GM20431 (cell line): ENCODE measurements around the gene RTN1.

ENCODE experiments used
- in situ Hi-C: fragments of 300-500 bp; cut with MseI, MboI; formaldehyde crosslinking; loops from one replicate; pipeline ENCODE4 v1.15.0; 2020; ENCODE audit warnings: low sequenced_read_pairs; ENCODE audit not compliant: unreplicated experiment

RTN1 gene

DNA sequence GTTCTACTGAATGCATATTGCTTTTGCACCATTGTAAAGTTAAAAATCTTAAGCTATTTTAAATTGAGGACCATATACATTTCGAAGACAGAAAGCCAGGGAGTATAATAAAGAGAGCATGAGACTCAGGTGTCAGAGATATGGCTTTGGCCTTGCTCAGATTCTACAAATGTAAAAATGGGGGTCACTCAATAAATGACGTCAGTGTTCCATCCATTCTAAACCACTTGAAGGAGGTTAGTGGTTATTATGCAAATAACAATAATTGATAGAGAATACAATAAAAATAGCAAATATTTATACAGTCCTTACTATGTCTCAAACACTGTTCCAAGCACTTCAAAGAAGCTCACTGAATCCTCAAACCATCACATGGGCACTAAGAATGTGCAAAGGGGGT is 20.1 kb downstream of the RTN1 start:
- in situ Hi-C loops: no loop called here

DNA sequence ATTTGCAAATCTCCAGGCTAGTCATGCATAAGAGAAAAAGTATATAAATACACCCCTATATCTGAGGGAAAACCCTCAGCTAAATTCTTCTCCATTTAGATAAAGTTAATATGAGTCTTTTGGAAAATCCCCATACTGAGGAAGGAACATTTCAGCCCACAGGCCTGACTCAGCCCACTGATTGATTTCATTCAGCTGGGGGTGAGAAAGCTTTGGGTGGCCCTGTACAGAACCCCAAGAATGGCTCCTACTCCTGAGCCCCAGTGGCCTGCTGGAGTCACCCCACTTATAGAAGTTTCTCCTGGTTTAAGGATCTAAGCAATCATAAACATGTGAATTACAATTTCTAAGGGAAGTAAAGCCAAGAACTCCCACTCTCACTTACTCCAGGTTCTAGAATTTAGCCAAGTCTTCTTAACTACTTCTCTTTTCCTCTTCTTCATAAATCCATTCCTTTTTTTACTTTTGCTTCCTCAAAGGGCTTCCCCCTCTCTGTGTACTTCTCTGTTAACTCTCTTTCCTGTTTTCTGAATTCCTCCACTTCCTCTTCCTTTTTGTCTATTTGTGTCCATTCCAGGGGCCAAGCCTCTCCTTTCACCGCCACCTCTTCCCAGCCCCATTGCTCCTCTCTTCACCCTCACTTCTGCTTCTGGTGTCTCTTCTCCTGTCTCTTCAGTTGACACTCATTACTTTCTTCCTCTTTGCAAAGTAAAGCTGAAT is 21.0 kb downstream of the RTN1 start:
- in situ Hi-C loops: no loop called here

DNA sequence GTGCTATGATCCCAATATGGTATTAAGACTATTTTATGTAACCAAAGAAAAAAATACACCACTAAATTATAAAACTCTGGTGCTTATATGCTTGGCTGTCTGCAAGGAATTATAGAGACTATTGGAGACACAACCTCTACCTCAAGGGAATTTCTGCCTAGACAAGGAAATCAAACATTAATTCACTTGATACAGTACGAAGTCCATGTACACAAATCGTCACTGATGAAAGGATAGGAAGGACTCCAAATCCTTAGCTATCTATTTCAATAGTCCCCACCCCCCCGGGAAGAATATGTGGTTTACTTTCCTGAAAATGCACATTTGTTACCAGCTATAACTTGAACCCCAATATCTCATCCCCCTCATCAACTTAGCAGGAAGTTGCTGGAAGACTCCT is 21.9 kb downstream of the RTN1 start:
- in situ Hi-C loops: no loop called here

DNA sequence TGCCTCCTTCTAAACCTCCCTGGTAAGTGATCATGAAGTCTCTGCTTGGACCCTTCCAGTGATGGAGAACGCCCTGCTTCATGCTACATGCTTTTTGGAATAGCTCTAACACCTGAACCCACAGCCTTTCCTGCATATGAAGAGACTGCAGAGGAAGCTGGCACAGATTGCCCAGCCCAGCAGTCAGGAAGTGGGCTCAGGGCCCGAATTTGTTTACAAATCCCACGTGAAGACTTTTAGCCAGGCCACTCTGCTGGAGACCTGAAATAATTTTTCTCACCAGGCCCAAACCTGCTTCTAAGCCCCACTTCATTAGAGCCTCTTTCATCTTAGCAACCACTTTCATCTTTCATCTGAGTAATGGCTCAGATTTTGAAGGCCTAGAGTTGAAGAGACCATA is 22.9 kb downstream of the RTN1 start:
- in situ Hi-C loops: no loop called here

DNA sequence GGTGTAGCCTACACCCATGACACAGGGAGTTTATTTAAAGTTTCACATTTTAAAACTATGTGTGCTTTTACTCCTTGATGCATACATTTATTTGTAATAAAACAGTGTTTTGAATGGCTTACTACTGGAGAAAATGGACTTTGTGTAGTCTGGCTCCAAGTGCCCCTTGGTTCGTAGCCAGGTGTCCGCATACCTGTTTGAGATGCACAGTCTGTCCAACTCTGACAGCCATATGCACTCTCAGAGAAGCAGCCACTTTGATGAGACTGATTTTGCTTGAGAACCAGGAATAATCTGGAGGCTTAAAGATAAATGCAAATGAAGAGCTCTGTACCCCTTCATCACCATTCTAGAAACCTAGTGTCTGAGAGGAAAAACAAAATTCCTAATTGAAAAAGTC is 24.0 kb downstream of the RTN1 start:
- in situ Hi-C loops: no loop called here

DNA sequence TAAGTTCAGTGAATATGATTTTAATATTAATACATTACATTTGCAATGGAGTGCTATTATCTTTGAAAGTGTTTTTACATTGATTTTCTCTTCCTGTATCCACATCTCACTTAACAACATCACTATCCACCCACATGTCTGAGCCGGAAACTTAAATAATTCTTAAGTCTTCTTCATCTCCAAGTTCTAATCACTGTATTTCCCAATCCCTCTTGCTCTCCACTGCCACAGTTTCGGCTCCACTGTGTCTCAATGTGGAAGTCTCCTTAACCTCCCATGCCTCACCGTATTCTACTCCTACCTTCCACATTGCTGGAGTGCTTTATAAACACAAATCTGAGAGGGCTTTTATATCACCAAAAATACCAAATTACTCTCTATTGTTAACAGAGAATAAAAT is 25.3 kb downstream of the RTN1 start:
- in situ Hi-C loops: no loop called here

DNA sequence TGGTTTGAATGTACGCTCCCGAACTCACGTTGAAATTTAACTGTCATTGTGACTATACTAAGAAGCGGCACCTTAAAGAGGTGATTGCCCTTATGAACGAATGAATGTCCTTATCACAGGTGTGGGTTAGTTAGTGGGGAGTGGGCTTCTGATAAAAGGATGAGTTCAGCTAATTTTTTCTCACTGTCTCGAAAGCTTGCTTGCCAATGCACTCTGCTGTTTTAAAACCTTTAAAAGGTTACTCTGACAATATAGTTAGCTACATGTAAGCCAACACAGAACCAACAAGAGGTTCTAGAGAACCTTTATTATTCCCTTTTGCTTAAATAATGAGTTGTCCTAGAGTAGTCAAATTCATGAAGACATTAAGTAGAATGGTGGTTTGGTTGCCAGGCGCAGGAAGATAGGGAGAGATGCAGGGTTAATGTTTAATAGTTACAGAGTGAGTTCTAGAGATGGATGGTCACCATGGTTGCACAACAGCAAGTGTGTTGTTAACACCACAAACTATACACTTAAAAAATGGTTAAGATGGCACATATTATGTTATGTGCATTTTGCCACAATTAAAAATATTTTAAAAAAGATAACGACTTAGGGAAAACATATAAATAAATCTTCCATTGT is 26.3 kb downstream of the RTN1 start:
- in situ Hi-C loops: no loop called here

DNA sequence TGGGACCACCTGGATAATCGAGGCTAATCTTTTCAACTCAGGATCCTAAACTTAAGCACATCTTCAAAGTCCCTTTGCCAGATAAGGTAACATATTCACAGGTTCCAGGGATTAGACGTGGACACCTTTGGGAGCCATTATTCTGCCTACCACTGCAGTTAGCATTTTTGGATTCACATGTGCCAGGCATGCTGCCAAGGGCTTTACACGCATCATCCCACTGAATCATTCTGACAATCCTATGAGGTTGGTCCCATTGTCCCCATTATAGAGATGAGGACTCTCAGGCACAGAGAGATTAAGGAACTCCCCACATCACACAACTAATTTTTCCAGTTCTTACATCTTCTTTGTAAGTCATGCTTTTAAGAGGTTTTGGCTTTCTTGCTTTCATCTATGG is 34.5 kb downstream of the RTN1 start:
- in situ Hi-C loops: no loop called here

DNA sequence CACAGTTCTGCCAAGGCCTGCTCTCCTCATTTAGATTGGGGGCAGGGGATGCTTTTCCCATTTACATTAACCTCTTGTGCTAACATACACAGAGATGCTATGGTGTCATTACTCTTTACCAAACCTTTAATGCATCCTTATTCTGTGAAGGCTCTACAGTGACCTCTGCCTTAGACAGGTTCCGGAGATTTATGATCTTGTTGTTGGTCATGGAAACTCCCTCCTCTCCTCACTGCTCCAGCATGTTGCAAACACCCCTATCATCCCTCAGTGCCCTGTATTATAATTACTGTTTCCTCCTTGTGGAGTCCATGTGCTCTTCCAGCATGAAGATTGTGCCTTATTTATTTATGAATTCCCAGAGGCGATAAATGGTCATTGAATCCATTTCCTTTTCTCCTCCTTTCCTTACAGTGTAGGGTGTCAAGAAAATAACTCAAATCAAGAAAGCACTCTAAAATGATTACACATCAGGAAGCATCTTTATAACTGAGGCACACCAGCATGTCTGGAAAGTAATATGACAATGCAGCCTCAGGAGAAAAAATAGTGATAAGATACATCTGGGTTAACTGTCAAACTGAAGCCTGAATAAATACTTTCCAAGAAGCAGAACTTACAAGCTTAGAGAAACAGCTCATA is 37.8 kb downstream of the RTN1 start:
- in situ Hi-C loops: no loop called here

DNA sequence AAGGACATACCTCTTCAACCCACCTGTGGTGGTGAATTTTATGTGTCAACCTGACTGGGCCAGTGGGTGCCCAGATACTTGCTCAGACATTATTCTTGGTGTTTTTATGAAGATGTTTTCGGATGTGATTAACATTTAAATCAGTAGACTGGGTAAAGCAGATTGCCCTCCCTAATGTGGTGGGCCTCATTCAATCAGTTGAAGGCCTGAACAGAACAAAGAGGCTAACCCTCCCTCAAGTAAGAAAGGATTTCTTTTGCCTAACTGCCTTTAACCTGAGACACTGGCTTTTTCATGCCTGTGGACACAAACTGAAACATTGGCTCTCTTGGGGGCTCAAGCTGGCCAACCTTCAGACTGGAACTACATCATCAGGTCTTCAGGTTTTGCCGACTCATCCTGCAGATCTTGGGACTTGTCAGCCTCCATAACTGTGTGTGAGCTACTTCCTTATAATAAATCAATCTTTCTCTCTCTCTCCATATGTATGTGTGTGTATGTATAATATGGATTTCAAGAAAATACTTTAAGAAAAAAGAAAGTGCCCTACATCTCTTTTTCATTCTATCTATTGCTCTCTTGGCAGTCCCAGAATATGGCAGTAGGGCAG is 39.4 kb downstream of the RTN1 start:
- in situ Hi-C loops: no loop called here

DNA sequence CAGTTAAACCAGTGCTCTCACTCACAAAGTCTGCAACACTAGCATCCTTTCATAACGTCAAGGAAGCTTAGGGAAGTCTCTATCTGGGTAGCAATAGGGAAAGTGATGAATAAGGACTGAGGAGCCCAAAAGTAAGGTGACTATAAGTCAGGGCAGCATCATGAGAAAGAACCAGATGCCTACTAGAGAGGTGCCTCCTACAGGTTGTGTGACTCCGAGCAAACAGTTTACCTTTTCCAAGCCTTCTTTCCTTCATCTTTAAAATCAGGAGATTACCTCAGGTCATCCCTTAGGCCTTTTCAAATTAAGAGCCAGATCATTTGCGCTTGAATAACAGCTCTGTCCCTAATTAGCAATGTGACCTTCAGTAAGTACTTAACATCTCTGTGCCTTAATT is 40.2 kb downstream of the RTN1 start:
- in situ Hi-C loops: no loop called here

DNA sequence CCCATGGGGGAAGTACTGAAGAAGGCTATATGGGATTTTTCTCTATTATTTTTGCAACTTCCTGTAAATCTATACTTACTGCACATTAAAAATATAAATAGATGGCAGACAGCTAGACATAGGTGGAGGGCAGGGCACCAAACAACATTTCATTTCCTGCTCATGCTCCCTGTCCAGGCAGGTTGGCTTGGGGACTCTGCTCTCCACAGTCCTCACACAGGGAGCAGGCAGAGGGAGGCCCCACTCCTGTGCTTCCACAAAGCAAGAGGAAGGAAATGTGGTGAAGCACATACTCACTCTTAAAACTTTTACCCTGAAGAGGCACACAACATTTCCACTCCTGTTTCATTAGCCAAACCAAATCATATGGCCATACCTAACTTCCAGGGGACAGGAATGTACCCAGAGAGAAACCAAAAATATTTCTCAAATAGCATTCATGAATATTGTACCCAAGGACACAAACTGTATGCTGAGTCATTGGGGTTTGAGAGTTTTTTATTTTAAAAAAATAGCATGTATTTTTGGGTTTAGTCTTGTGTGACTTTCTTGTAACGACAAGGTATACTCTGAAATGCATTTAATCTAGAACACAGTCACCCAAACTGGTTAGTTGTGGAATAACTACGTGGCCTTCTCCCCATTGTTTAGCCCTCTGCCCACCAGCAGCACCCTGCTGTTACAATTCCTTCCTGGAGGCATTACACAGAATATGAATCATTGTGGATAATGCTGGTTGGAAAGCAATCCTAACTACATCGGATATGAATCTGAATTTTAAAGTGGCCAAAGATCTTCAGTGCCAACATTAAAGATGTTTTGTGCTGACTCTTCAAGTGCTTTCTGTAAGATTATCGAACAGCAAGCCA is 40.9 kb downstream of the RTN1 start:
- in situ Hi-C loops: no loop called here

DNA sequence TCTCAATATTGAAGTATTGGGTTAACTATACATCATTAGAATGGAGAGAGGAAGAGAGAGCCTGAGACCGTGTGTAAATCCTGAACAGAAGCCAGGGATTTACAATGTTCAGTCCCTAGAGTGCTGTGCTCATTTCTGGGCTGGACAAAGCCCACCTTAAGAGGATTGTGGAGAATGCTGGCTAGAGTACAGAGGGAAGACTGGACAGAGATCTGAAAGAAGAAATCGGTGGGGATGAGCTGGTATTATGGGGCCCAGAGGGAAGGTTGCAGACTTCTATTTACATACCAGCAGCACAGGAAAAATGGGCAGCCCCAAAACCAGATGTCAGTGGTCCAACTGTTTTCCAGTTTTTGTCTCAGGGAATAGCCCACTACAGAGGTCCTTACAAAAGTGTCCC is 42.3 kb downstream of the RTN1 start:
- in situ Hi-C loops: no loop called here

DNA sequence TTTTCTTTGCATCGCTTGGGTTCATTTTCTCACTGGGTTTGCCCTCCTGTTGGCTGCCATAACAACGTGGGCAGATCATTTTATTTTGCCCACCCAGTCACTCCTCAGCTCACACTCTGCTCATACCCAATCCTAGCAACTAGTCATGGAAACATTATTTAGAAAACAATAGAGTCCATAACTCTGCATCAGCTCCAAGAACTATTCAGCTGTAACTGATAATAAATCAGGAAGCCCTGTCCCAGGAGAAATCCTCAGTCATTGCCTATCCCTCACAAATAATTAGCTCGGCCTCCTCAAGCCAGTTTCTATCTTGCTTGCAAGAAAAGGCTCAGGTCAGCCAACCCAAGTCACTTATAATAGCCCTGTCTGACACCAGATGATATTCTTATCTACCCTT is 43.2 kb downstream of the RTN1 start:
- in situ Hi-C loops: no loop called here

DNA sequence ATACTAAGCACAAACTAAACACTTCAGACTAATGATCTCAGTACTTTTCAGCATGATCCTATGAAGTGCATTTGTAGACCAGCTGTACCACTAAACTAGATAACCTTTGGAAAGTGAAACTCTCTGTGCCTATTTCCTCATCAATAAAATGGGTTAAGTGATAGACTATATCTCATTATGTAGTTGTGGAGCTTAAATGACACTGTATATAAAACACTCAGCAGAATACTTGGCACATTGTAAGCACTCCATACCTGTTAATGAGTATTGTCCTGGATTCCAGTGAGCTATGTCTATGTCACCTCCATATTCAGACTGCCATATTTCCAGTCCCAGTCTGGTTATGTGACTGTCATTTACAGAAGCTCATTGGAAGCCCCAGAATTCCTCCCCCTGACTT is 44.4 kb downstream of the RTN1 start:
- in situ Hi-C loops: no loop called here

DNA sequence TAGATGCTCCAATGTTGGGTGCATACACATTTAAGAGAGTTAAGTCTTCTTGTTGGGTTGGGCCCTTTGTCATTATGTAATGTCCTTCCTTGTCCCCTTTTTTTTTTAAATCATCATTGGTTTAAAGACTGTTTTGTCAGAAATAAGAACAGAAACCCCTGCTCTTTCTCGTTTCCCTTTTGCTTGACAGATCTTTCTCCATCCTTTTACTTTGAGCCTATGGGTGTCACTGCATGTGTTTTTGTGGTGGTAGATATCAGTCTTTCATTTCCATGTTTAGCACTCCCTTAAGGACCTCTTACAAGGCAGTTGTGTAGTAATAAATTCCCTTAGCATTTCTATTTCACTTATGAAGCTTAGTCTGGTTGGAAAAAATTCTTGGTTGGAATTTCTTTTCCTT is 47.4 kb downstream of the RTN1 start:
- in situ Hi-C loops: no loop called here

DNA sequence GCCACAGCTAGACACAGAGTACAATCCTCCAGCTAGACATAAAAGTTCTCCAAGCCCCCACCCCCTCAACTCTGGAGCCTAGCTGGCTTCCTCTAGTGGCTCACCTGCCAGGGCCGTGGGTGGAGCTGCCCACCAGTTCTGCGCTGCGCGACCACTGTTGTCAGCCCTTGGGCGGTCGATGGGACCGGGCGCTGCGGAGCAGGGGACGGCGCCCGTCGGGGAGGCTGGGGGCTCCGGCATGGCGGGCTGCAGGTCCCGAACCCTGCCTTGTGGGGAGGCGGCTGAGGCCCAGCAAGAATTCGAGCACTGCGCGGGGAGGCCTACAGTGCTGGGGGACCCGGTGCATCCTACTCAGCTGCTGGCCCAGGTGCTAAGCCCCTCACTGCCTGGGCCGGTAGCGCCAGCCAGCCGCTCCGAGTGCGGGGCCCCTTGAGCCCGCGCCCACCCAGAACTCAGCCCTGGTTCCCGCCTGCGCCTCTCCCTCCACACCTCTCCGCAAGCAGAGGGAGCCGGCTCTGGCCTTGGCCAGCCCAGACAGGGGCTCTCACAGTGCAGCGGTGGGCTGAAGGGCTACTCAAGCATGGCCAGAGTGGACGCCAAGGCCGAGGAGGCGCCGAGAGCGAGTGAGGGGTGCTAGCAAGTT is 51.0 kb downstream of the RTN1 start:
- in situ Hi-C loops: no loop called here

DNA sequence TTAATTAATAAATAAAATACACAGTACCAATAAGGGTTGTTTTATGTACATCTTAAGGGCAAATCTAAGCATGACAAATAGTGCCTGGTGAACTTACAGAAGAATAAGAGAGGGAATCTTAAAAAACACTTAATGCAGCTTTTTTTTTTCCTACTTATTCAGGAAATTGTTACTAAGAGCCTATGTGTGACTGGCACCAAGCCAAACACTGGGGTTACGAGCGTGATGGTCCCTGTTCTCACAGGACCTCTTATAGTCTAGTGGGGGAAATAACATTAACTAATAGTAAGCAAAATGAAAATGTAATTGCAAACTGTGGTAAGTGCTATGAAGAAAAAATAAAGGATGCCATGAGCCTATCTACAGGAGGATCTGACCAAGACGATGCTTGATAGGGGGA is 53.6 kb downstream of the RTN1 start:
- in situ Hi-C loops: no loop called here

DNA sequence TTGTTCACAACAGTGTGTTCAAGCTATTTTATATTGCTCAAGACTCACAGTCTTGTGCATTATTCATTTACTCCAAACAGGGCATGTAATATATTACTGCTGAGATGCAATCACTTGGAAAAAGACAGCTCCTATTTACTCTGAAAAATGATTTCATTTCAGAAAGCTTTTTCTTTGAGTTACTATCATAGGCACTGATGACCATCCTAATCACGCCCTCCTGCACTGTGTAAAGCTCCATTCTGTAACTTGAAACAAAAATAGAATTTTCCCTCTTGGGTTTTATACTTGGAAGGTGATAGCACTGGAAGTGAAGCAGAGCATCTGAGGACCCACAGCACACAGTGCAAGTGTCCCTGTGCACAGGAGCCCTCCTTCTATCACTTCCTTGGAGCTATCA is 55.6 kb downstream of the RTN1 start:
- in situ Hi-C loops: no loop called here

DNA sequence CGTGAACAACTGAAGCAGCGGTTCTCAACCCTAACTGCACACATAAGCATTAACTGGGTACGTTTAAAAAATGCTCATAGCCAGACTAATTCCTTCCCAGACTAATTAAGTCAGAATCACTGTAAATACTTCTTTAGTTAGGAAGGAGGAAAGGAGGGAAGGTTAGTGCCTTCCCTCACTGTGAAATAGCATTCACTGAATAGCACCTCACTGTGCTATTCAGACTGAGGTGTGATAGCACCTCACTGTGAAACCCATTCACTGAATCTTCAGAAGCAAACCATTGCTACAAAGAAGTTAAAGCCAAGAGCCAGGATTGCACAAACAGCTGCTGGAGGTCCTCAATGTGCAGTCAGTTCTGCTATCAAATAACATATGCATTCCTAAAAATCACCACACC is 58.8 kb downstream of the RTN1 start:
- in situ Hi-C loops: no loop called here
